IMR-90 (cell line): ENCODE measurements around the gene POLR2M. TPM values are rescaled to one million over a fixed set of nuclear protein-coding genes. Genes with fewer than 3 reads are reported as not detected.

Experiments
- ATAC-seq: fragments of 200-7000 bp; cut with Tn5 transposase; 2 replicates; pipeline ENCODE4 v1.9.1; 2020; ENCODE audit warnings: low read depth, mild to moderate bottlenecking, moderate library complexity
- BruUV-seq: library from RNA; stranded (reverse); fragments of 400-500 nt; replicated peaks from 2 replicates; lab custom pipeline; 2021; lab: Mats Ljungman, UMichigan
- CTCF ChIA-PET: fragments of 300-600 bp; formaldehyde crosslinking; extraction: SDS; loops from one replicate; lab custom pipeline; 2021; ENCODE audit warnings: antibody characterized with exemption; lab: Yijun Ruan, JAX
- POLR2A ChIA-PET: fragments of 300-600 bp; sonication (Branson Sonifier 250); formaldehyde crosslinking; loops from one replicate; lab custom pipeline; 2022; ENCODE audit warnings: antibody characterized with exemption; ENCODE audit not compliant: unreplicated experiment; lab: Charles Lee
- DNase-seq: peaks from one replicate; pipeline ENCODE4 v3.0.0; 2013
- H2AFZ ChIP-seq: replicated peaks from 2 replicates; pipeline ENCODE3; 2013; ENCODE audit warnings: low read length, mild to moderate bottlenecking; ENCODE audit not compliant: poor library complexity
- H2AK5ac ChIP-seq: 2 replicates; pipeline ENCODE4 v1.6.1; 2013; ENCODE audit warnings: low read depth, low read length, inconsistent platforms
- H2AK9ac ChIP-seq: replicated peaks from 2 replicates; pipeline ENCODE3; 2013; ENCODE audit warnings: mild to moderate bottlenecking, low read depth, low read length, moderate library complexity; ENCODE audit not compliant: poor library complexity
- H2BK120ac ChIP-seq: 2 replicates; pipeline ENCODE4 v1.6.1; 2013; ENCODE audit warnings: low read depth, low read length, inconsistent platforms
- H2BK15ac ChIP-seq: 3 replicates; pipeline ENCODE4 v1.6.1; 2013; ENCODE audit warnings: low read depth, low read length, inconsistent platforms
- H2BK20ac ChIP-seq: 2 replicates; pipeline ENCODE4 v1.6.1; 2013; ENCODE audit warnings: low read depth, mild to moderate bottlenecking, inconsistent platforms, low read length, moderate library complexity
- H2BK5ac ChIP-seq: 2 replicates; pipeline ENCODE4 v1.6.1; 2013; ENCODE audit warnings: mild to moderate bottlenecking, low read depth, low read length, inconsistent platforms; ENCODE audit not compliant: poor library complexity, severe bottlenecking
- H3K14ac ChIP-seq: replicated peaks from 2 replicates; pipeline ENCODE4 v1.6.1; 2013; ENCODE audit warnings: low read depth, low read length, inconsistent platforms
- H3K18ac ChIP-seq: 2 replicates; pipeline ENCODE4 v1.6.1; 2013; ENCODE audit warnings: low read depth, low read length, control low read depth
- H3K23ac ChIP-seq: 2 replicates; pipeline ENCODE4 v1.6.1; 2013; ENCODE audit warnings: low read depth, low read length, inconsistent platforms
- H3K27ac ChIP-seq: 2 replicates; pipeline ENCODE4 v1.5.1; 2013; ENCODE audit warnings: mild to moderate bottlenecking, control low read depth, low read length; ENCODE audit not compliant: insufficient read depth
- H3K27me3 ChIP-seq: 2 replicates; pipeline ENCODE4 v1.6.1; 2013; ENCODE audit warnings: low read length; ENCODE audit not compliant: control insufficient read depth, insufficient read depth
- H3K36me3 ChIP-seq: 2 replicates; pipeline ENCODE4 v1.6.1; 2013; ENCODE audit warnings: low read length, mixed read lengths; ENCODE audit not compliant: control insufficient read depth, insufficient read depth
- H3K4ac ChIP-seq: 2 replicates; pipeline ENCODE4 v1.6.1; 2013; ENCODE audit warnings: low read depth, low read length, inconsistent platforms
- H3K4me1 ChIP-seq: 2 replicates; pipeline ENCODE4 v1.6.1; 2013; ENCODE audit warnings: low read length, mixed read lengths; ENCODE audit not compliant: control insufficient read depth, insufficient read depth
- H3K4me2 ChIP-seq: 2 replicates; pipeline ENCODE4 v1.6.1; 2013; ENCODE audit warnings: low read depth, mild to moderate bottlenecking, control low read depth, low read length, moderate library complexity
- H3K4me3 ChIP-seq: 2 replicates; pipeline ENCODE4 v1.5.1; 2013; ENCODE audit warnings: low read depth, mild to moderate bottlenecking, control low read depth, low read length, moderate library complexity; ENCODE audit not compliant: insufficient read depth
- H3K56ac ChIP-seq: 2 replicates; pipeline ENCODE4 v1.6.1; 2013; ENCODE audit warnings: low read length, inconsistent platforms; ENCODE audit not compliant: insufficient read depth; ENCODE audit errors: extremely low read depth
- H3K79me1 ChIP-seq, 2 experiments: 2 replicates each; pipeline ENCODE4 v1.6.1; 2013; ENCODE audit warnings: low read length in 2 of 2, inconsistent platforms in 1 of 2, low read depth in 1 of 2
- H3K9ac ChIP-seq: 2 replicates; pipeline ENCODE4 v1.6.1; 2013; ENCODE audit warnings: low read depth, low read length, control low read depth
- H3K9me1 ChIP-seq: 2 replicates; pipeline ENCODE4 v1.6.1; 2013; ENCODE audit warnings: low read length, inconsistent platforms; ENCODE audit not compliant: insufficient read depth
- H3K9me3 ChIP-seq: 2 replicates; pipeline ENCODE4 v1.6.1; 2013; ENCODE audit warnings: low read length; ENCODE audit not compliant: control insufficient read depth, insufficient read depth
- H4K20me1 ChIP-seq: 2 replicates; pipeline ENCODE4 v1.6.1; 2013; ENCODE audit warnings: low read length, inconsistent platforms; ENCODE audit not compliant: insufficient read depth
- H4K5ac ChIP-seq: 2 replicates; pipeline ENCODE4 v1.6.1; 2013; ENCODE audit warnings: mild to moderate bottlenecking, low read depth, low read length, control low read depth
- H4K8ac ChIP-seq, 2 experiments: 2 replicates each; pipeline ENCODE4 v1.6.1; 2013; ENCODE audit warnings: low read depth in 2 of 2, low read length in 2 of 2, control low read depth in 1 of 2, inconsistent platforms in 1 of 2
- H4K91ac ChIP-seq: 2 replicates; pipeline ENCODE4 v1.6.1; 2013; ENCODE audit warnings: low read depth, low read length, inconsistent platforms; ENCODE audit not compliant: insufficient read depth
- CEBPB ChIP-seq: IDR thresholded peaks from 2 replicates; pipeline ENCODE4 v1.6.1; 2012; ENCODE audit warnings: low read depth, low read length, improper control_type of control experiment
- FOS ChIP-seq: fragments of 150-350 bp; IDR thresholded peaks from 2 replicates; pipeline ENCODE4 v1.6.1; 2016; ENCODE audit warnings: low read depth, low read length
- MAFK ChIP-seq: IDR thresholded peaks from 2 replicates; pipeline ENCODE4 v1.6.1; 2012; ENCODE audit warnings: low read depth, low read length, improper control_type of control experiment
- MAZ ChIP-seq: IDR thresholded peaks from 2 replicates; pipeline ENCODE4 v1.6.1; 2012; ENCODE audit warnings: low read depth, mild to moderate bottlenecking, low read length, improper control_type of control experiment, moderate library complexity, borderline replicate concordance
- MXI1 ChIP-seq: IDR thresholded peaks from 2 replicates; pipeline ENCODE4 v1.6.1; 2012; ENCODE audit warnings: low read depth, mild to moderate bottlenecking, low read length, moderate library complexity, borderline replicate concordance
- NFE2L2 ChIP-seq: fragments of 150-350 bp; IDR thresholded peaks from 2 replicates; pipeline ENCODE4 v1.6.1; 2016; ENCODE audit warnings: low read depth, mild to moderate bottlenecking, low read length
- POLR2A ChIP-seq: IDR thresholded peaks from 2 replicates; pipeline ENCODE4 v1.6.1; 2012; ENCODE audit warnings: mild to moderate bottlenecking, low read depth, low read length
- RCOR1 ChIP-seq: IDR thresholded peaks from 2 replicates; pipeline ENCODE4 v1.6.1; 2012; ENCODE audit warnings: mild to moderate bottlenecking, low read length, improper control_type of control experiment; ENCODE audit not compliant: insufficient replicate concordance
- SMC3 ChIP-seq: fragments of 150-350 bp; IDR thresholded peaks from 2 replicates; pipeline ENCODE4 v1.6.1; 2016; ENCODE audit warnings: low read depth, mild to moderate bottlenecking, antibody characterized with exemption, low read length, moderate library complexity
- WGBS, 2 experiments: methylation state at CpG; one replicate each; pipeline versions ENCODE4 v1.1.5 to v1.1.7; 2013; ENCODE audit warnings: missing lambda C conversion rate in 2 of 2; ENCODE audit not compliant: insufficient read length in 1 of 2; ENCODE audit errors: extremely low coverage in 2 of 2; 5-methylcytosine and 5-hydroxymethylcytosine counted together
- dilution Hi-C: fragments of 300-500 bp; cut with HindIII; formaldehyde crosslinking; loops from one replicate; pipeline ENCODE4 v1.14.3; 2018; ENCODE audit warnings: low sequenced_read_pairs; ENCODE audit not compliant: unreplicated experiment
- in situ Hi-C: fragments of 300-500 bp; cut with MboI; formaldehyde crosslinking; loops from 3 replicates; pipeline ENCODE4 v1.14.3; 2019; ENCODE audit warnings: low sequenced_read_pairs, inconsistent platforms, mixed read lengths
- intact Hi-C: fragments of 100-400 bp; cut with micrococcal nuclease; formaldehyde crosslinking; loops from 2 replicates; pipeline ENCODE4 v1.10.0; 2022
- polyA plus RNA-seq, 3 experiments: library from polyadenylated mRNA; depleted of rRNA; stranded (reverse); fragments of >200 nt; gene quantifications; 2 replicates each; pipeline ENCODE4 v1.2.3, GENCODE V29; 2012; ENCODE audit warnings: low replicate concordance in 1 of 3
- total RNA-seq: library from RNA; depleted of rRNA; stranded (reverse); fragments of >200 nt; gene quantifications from 2 replicates; pipeline ENCODE4 v1.2.3, GENCODE V29; 2012
- TF ChIP-seq, protein P1 (sequence below): fragments of 150-350 bp; IDR thresholded peaks from 2 replicates; pipeline ENCODE4 v1.6.1; 2017; ENCODE audit warnings: mild to moderate bottlenecking, antibody characterized with exemption, low read length, low read depth
- TF ChIP-seq, protein P2 (sequence below): fragments of 150-350 bp; IDR thresholded peaks from 2 replicates; pipeline ENCODE4 v1.6.1; 2016; ENCODE audit warnings: low read depth, mild to moderate bottlenecking, low read length, moderate library complexity, borderline replicate concordance
- TF ChIP-seq, protein P3 (sequence below): conservative IDR thresholded peaks from 2 replicates; pipeline ENCODE4 v1.5.1; 2012; ENCODE audit warnings: mild to moderate bottlenecking, low read depth, low read length, improper control_type of control experiment

The POLR2M gene
- total and polyA plus RNA-seq, 2 of the 4 experiments (the other 2 are of a cell fraction) = 60.8 to 117 TPM

DNA sequence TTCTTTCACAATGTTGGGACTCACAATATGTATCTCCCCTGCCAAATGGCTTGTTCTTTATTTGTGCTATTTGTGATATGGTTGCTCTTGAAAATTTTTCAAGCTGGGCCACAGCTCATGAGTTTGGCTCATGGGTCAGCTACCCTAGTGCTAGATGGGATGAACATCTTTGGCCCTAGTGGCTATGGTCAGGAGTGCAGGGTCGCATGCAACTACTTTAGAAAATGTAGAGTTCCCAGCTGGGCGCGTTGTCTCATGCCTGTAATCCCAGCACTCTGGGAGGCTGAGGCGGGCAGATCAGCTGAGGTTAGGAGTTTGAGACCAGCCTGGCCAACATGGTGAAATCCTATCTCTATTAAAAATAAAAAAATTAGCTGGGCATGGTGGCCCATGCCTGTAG, 55.8 kb downstream of the POLR2M start:
- H3K18ac ChIP-seq = no peak overlapping the region
- no peak overlapping the region for H2BK15ac ChIP-seq
- DNase-seq (no peak), ATAC-seq (no peak)
- ChIA-PET CTCF (interaction anchor here (1.7 kb wide), 1 partner anchor 11 kb away, joined by 7 read pairs; no protein-coding TSS in a partner anchor), POLR2A (no interaction called here)
- peaks cover 5% of the 10 kb centered on the region for H3K27me3 ChIP-seq
- no peak overlapping the region for H3K4me2 ChIP-seq
- dilution Hi-C loops (no loop called here), intact Hi-C loops (no loop called here), in situ Hi-C loops (no loop called here)
- no peak for TF ChIP-seq CEBPB
- TF ChIP-seq RCOR1 = no peak
- no peak for TF ChIP-seq MAZ
- no peak for TF ChIP-seq MXI1
- TF ChIP-seq, protein P1, sequence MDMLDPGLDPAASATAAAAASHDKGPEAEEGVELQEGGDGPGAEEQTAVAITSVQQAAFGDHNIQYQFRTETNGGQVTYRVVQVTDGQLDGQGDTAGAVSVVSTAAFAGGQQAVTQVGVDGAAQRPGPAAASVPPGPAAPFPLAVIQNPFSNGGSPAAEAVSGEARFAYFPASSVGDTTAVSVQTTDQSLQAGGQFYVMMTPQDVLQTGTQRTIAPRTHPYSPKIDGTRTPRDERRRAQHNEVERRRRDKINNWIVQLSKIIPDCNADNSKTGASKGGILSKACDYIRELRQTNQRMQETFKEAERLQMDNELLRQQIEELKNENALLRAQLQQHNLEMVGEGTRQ = no peak
- no peak for TF ChIP-seq NFE2L2
- TF ChIP-seq SMC3 = no peak
- TF ChIP-seq POLR2A = no peak
- no peak for TF ChIP-seq MAFK
- TF ChIP-seq, protein P2, sequence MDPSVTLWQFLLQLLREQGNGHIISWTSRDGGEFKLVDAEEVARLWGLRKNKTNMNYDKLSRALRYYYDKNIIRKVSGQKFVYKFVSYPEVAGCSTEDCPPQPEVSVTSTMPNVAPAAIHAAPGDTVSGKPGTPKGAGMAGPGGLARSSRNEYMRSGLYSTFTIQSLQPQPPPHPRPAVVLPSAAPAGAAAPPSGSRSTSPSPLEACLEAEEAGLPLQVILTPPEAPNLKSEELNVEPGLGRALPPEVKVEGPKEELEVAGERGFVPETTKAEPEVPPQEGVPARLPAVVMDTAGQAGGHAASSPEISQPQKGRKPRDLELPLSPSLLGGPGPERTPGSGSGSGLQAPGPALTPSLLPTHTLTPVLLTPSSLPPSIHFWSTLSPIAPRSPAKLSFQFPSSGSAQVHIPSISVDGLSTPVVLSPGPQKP = no peak
- TF ChIP-seq, protein P3, sequence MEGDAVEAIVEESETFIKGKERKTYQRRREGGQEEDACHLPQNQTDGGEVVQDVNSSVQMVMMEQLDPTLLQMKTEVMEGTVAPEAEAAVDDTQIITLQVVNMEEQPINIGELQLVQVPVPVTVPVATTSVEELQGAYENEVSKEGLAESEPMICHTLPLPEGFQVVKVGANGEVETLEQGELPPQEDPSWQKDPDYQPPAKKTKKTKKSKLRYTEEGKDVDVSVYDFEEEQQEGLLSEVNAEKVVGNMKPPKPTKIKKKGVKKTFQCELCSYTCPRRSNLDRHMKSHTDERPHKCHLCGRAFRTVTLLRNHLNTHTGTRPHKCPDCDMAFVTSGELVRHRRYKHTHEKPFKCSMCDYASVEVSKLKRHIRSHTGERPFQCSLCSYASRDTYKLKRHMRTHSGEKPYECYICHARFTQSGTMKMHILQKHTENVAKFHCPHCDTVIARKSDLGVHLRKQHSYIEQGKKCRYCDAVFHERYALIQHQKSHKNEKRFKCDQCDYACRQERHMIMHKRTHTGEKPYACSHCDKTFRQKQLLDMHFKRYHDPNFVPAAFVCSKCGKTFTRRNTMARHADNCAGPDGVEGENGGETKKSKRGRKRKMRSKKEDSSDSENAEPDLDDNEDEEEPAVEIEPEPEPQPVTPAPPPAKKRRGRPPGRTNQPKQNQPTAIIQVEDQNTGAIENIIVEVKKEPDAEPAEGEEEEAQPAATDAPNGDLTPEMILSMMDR = no peak
- TF ChIP-seq FOS = no peak
- no peak overlapping the region for H2AK9ac ChIP-seq
- H3K9ac ChIP-seq = no peak overlapping the region
- H4K91ac ChIP-seq = no peak overlapping the region
- BruUV-seq = no TSS peak
- WGBS, 2 experiments = no CpG with 5 or more reads among the region's 4 CpGs
- H3K9me1 ChIP-seq = no peaks in the 10 kb centered on the region
- H3K4ac ChIP-seq = no peak overlapping the region
- no peak overlapping the region for H2BK20ac ChIP-seq
- H3K23ac ChIP-seq = no peak overlapping the region
- H2BK120ac ChIP-seq = no peak overlapping the region
- no peaks in the 10 kb centered on the region for H3K36me3 ChIP-seq
- H3K56ac ChIP-seq = no peak overlapping the region
- H4K5ac ChIP-seq = no peak overlapping the region
- H2AFZ ChIP-seq = no peak overlapping the region
- no peak overlapping the region for H3K4me3 ChIP-seq
- H3K4me1 ChIP-seq = no peaks in the 10 kb centered on the region
- no peaks in the 10 kb centered on the region for H3K9me3 ChIP-seq
- H3K79me1 ChIP-seq = no peaks in the 10 kb centered on the region
- H3K27ac ChIP-seq = no peak overlapping the region
- no peak overlapping the region for H3K14ac ChIP-seq
- no peaks in the 10 kb centered on the region for H4K20me1 ChIP-seq
- H2BK5ac ChIP-seq = no peak overlapping the region
- H2AK5ac ChIP-seq = no peak overlapping the region
- H4K8ac ChIP-seq = no peak overlapping the region
